GM21723 (cell line): Measurements from ENCODE around the gene ODF2L.
"Not testable (repeated sequence)": the region's sequence is repeated elsewhere in the genome, so short reads cannot be mapped to it uniquely, and the experiment has no call there.

Experiments used
- ATAC-seq: cut with Tn5 transposase; IDR thresholded peaks from one replicate; pipeline ENCODE4 v1.9.1; 2021; ENCODE audit warnings: mild to moderate bottlenecking, moderate library complexity; ENCODE audit not compliant: unreplicated experiment

Gene ODF2L

GRCh38 chr1:86387916-86388627 is 8.1 kb downstream of the ODF2L start:
- no peak for ATAC-seq

- peak; percentile 63 for ATAC-seq
Measured at GRCh38 chr1:86382878-86383277, 13.2 kb downstream of the ODF2L start.

GRCh38 chr1:86381223-86381622 is 14.9 kb downstream of the ODF2L start:
- no peak for ATAC-seq

GRCh38 chr1:86380257-86380861 is 15.8 kb downstream of the ODF2L start:
- peak; percentile 69 for ATAC-seq

- ATAC-seq = no peak
Measured at GRCh38 chr1:86378813-86379212, 17.3 kb downstream of the ODF2L start.

- ATAC-seq = no peak
Measured at GRCh38 chr1:86377341-86377740, 18.8 kb downstream of the ODF2L start.

- no peak for ATAC-seq
Measured at GRCh38 chr1:86375688-86376087, 20.4 kb downstream of the ODF2L start.

- no peak for ATAC-seq
Measured at GRCh38 chr1:86370601-86371022, 25.5 kb downstream of the ODF2L start.

GRCh38 chr1:86365896-86366295 is 30.2 kb downstream of the ODF2L start:
- ATAC-seq = no peak

GRCh38 chr1:86362807-86363206 is 33.3 kb downstream of the ODF2L start:
- no peak for ATAC-seq

- no peak for ATAC-seq
Measured at GRCh38 chr1:86357796-86358195, 38.3 kb downstream of the ODF2L start.

- ATAC-seq = no peak
Measured at GRCh38 chr1:86356247-86356646, 39.9 kb downstream of the ODF2L start.

- ATAC-seq = no peak
Measured at GRCh38 chr1:86352086-86352485, 44.0 kb downstream of the ODF2L start.

GRCh38 chr1:86350230-86350629 is 45.9 kb downstream of the ODF2L start:
- ATAC-seq = not testable (repeated sequence)

GRCh38 chr1:86346388-86346787 is 49.7 kb downstream of the ODF2L start:
- no peak for ATAC-seq

GRCh38 chr1:86345042-86345441 is 51.1 kb downstream of the ODF2L start:
- no peak for ATAC-seq

GRCh38 chr1:86339906-86340305 is 56.2 kb downstream of the ODF2L start:
- no peak for ATAC-seq

- ATAC-seq = no peak
Measured at GRCh38 chr1:86339014-86339812, 56.9 kb downstream of the ODF2L start.

- ATAC-seq = no peak
Measured at GRCh38 chr1:86335916-86336315, 60.2 kb downstream of the ODF2L start.

- no peak for ATAC-seq
Measured at GRCh38 chr1:86325264-86325663, 70.9 kb downstream of the ODF2L start.

GRCh38 chr1:86324130-86324822 is 71.8 kb downstream of the ODF2L start:
- no peak for ATAC-seq
